H1 (cell line): Measurements from ENCODE around the gene MAN2C1.

Experiments used
- CBX5 ChIP-seq: fragments of 300-800, 300-1000 bp; sonication (generic); IDR thresholded peaks from 2 replicates; pipeline ENCODE4 v1.7.1; 2016; ENCODE audit warnings: antibody characterized with exemption, low read length, low read depth
- CREB1 ChIP-seq: IDR thresholded peaks from 2 replicates; pipeline ENCODE4 v1.6.1; 2012; ENCODE audit warnings: inconsistent platforms
- CTCF ChIP-seq, 3 experiments: IDR thresholded peaks; 1 replicate in 2 of 3; 2 replicates in 1 of 3; pipeline versions ENCODE4 v1.5.1 to v1.6.1; 2011; ENCODE audit warnings: low read length in 3 of 3, mild to moderate bottlenecking in 3 of 3, inconsistent platforms in 2 of 3, low read depth in 1 of 3, moderate library complexity in 1 of 3; ENCODE audit not compliant: insufficient read depth in 1 of 3; ENCODE audit errors: control extremely low read depth in 1 of 3
- EGR1 ChIP-seq: IDR thresholded peaks from 2 replicates; pipeline ENCODE4 v1.6.1; 2011; ENCODE audit warnings: low read depth, low read length, borderline replicate concordance
- EP300 ChIP-seq, 2 experiments: IDR thresholded peaks; 1 replicate in 1 of 2; 2 replicates in 1 of 2; pipeline ENCODE4 v1.6.1; 2011 to 2012; ENCODE audit warnings: low read depth in 2 of 2, low read length in 2 of 2, mild to moderate bottlenecking in 2 of 2, borderline replicate concordance in 1 of 2, inconsistent platforms in 1 of 2, moderate library complexity in 1 of 2
- EZH2 ChIP-seq: fragments of 200-600 bp; sonication (generic); IDR thresholded peaks from 2 replicates; pipeline ENCODE4 v1.7.1; 2012; ENCODE audit warnings: low read depth, mild to moderate bottlenecking, moderate library complexity, low read length, inconsistent platforms; ENCODE audit not compliant: severe bottlenecking
- JUN ChIP-seq: IDR thresholded peaks from 2 replicates; pipeline ENCODE4 v1.6.1; 2011; ENCODE audit warnings: low read depth, mild to moderate bottlenecking, improper control_type of control experiment, low read length
- KDM1A ChIP-seq: fragments of 200-600, 300-600 bp; sonication (generic); IDR thresholded peaks from 2 replicates; pipeline ENCODE4 v1.7.1; 2016; ENCODE audit warnings: mild to moderate bottlenecking, low read length, borderline replicate concordance
- POLR2A ChIP-seq, 2 experiments: IDR thresholded peaks; 1 replicate in 1 of 2; 2 replicates in 1 of 2; pipeline ENCODE4 v1.6.1; 2011; ENCODE audit warnings: low read depth in 2 of 2, low read length in 2 of 2, mild to moderate bottlenecking in 2 of 2; ENCODE audit errors: control extremely low read depth in 1 of 2
- POLR2AphosphoS5 ChIP-seq: IDR thresholded peaks from 2 replicates; pipeline ENCODE4 v1.6.1; 2011; ENCODE audit warnings: low read depth, low read length
- RAD21 ChIP-seq, 2 experiments: IDR thresholded peaks in 1 of 2; conservative IDR thresholded peaks in 1 of 2; 2 replicates each; pipeline ENCODE4 v1.6.1; 2011; ENCODE audit warnings: low read depth in 2 of 2, low read length in 2 of 2, improper control_type of control experiment in 1 of 2, inconsistent platforms in 1 of 2, mild to moderate bottlenecking in 1 of 2, moderate library complexity in 1 of 2
- RBBP5 ChIP-seq: IDR thresholded peaks from 2 replicates; pipeline ENCODE4 v1.7.1; 2012; ENCODE audit warnings: low read depth, mild to moderate bottlenecking, inconsistent platforms, low read length, moderate library complexity, borderline replicate concordance
- RFX5 ChIP-seq: IDR thresholded peaks from 2 replicates; pipeline ENCODE4 v1.6.1; 2011; ENCODE audit warnings: low read depth, low read length, improper control_type of control experiment, borderline replicate concordance
- SP1 ChIP-seq: IDR thresholded peaks from 2 replicates; pipeline ENCODE4 v1.6.1; 2011; ENCODE audit warnings: low read depth, low read length

DNA sequence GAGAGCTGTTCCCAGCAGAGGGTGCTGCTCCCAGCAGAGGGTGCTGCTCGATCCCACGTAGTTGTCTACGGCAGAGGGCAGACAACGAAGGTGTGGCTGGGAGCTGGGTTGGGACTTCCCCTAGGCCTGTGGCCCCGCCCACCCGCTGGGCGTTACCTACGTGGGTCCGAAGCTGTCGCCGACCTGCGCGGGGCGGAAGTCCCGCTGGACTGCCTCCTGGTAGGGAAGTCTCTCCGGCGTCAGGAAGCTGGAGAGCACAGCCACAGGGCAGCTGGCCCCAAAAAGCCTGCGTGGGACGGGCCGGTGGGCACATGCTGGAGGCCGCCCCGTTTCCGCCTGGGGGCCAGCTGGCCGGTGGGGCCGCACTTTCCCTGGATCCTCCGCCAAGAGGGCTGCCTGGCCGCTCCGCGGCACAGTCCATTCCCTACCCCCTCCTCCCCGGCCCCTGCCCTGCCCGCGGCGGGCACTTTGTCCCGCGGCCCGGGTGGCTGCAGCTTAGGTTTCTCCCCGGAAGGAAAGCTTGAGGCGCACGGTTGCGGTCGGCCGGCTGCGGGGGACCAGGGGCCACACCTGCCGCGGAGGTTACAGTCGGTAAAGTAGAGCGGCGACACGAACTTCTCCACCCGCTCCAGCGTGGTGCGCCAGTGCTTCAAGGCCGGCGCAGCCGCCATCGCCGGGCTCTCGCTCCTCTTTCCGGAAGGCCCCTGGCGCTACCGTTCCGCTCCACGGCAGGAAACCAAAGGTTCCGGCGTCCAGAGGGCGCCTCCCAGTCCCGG is at the start of gene MAN2C1:
- TF ChIP-seq EP300 (IDR thresholded peaks at IDR 0.05; ENCODE audit: borderline replicate concordance in 1 of 2, low read depth in 2 of 2, low read length in 2 of 2) (peak; percentile 9 to 76; a peak in 2 of 3 replicates), CTCF (IDR thresholded peaks at IDR 0.05; ENCODE audit: control extremely low read depth in 1 of 3, insufficient read depth in 1 of 3, low read depth in 1 of 3, low read length in 3 of 3) (peak; percentile 91 to 96 (median 93)), POLR2A (IDR thresholded peaks at IDR 0.05; ENCODE audit: control extremely low read depth in 1 of 2, low read depth in 2 of 2, low read length in 2 of 2) (peak; percentile 95 to 96), RBBP5 (no peak), EZH2 (no peak), SP1 (0 out of 2 replicates have a peak, but pooled peaks have one; percentile 19), POLR2AphosphoS5 (peak; percentile 74), EGR1 (no peak; the same call in 1 of the 2 replicates), RAD21 (IDR thresholded peaks at IDR 0.05 in 1 of 2, conservative IDR thresholded peaks at IDR 0.05 in 1 of 2; ENCODE audit: low read depth in 2 of 2, low read length in 2 of 2) (peak; percentile 52 to 65), RFX5 (no peak), KDM1A (no peak), CBX5 (no peak), CREB1 (peak; percentile 80), JUN (no peak)
